Coronary artery (tissue), 2 donors: Measurements from ENCODE around the gene TMEM121.
"Not testable (repeated sequence)": the region's sequence is repeated elsewhere in the genome, so short reads cannot be mapped to it uniquely, and the experiment has no call there.

Experiments used
- DNase-seq: peaks from one replicate; pipeline ENCODE4 v3.0.0-alpha.2; 2017; ENCODE audit warnings: low spot score
- H3K27ac ChIP-seq, 2 donors: fragments of 200-600 bp; sonication (generic); one replicate each; pipeline ENCODE4 v1.5.1; 2016 to 2019
- H3K4me3 ChIP-seq: fragments of 200-600 bp; sonication (generic); 2 replicates; pipeline ENCODE4 v1.5.1; 2016; ENCODE audit warnings: mild to moderate bottlenecking, moderate library complexity
- CTCF ChIP-seq: fragments of 200-600 bp; sonication (generic); IDR thresholded peaks from one replicate; pipeline ENCODE4 v1.5.1; 2019; ENCODE audit warnings: antibody characterized with exemption

TMEM121 gene

GRCh38 chr14:105541218-105541875, 15.0 kb downstream of the TMEM121 start:
- TF ChIP-seq CTCF = no peak
- H3K27ac ChIP-seq = no peak overlapping the region
- no peak overlapping the region for H3K4me3 ChIP-seq
- DNase-seq = peak; percentile 67

- DNase-seq, H3K27ac ChIP-seq, H3K4me3 ChIP-seq: not testable (repeated sequence)
Observed at GRCh38 chr14:105545676-105546075, 19.3 kb downstream of the TMEM121 start.

GRCh38 chr14:105546410-105546809, 20.0 kb downstream of the TMEM121 start:
- H3K27ac ChIP-seq, DNase-seq, H3K4me3 ChIP-seq: not testable (repeated sequence)

- DNase-seq, H3K27ac ChIP-seq, H3K4me3 ChIP-seq: not testable (repeated sequence)
Observed at GRCh38 chr14:105547072-105547471, 20.7 kb downstream of the TMEM121 start.

GRCh38 chr14:105547741-105548169, 21.4 kb downstream of the TMEM121 start:
- no peak overlapping the region for H3K4me3 ChIP-seq
- no peak for TF ChIP-seq CTCF
- H3K27ac ChIP-seq = no peak overlapping the region
- DNase-seq = no peak

GRCh38 chr14:105549481-105549880, 23.1 kb downstream of the TMEM121 start:
- no peak overlapping the region for H3K4me3 ChIP-seq
- no peak for DNase-seq
- TF ChIP-seq CTCF = no peak
- no peak overlapping the region for H3K27ac ChIP-seq

- no peak for DNase-seq
- no peak overlapping the region for H3K4me3 ChIP-seq
- no peak for TF ChIP-seq CTCF
- no peak overlapping the region for H3K27ac ChIP-seq
Observed at GRCh38 chr14:105554022-105554421, 27.6 kb downstream of the TMEM121 start.

- Histone ChIP-seq H3K27ac (no peak overlapping the region), H3K4me3 (no peak overlapping the region)
- TF ChIP-seq CTCF = no peak
- DNase-seq = no peak
Observed at GRCh38 chr14:105554523-105554922, 28.1 kb downstream of the TMEM121 start.

GRCh38 chr14:105557671-105558070, 31.3 kb downstream of the TMEM121 start:
- DNase-seq = peak; percentile 33
- not testable (repeated sequence) for H3K4me3 ChIP-seq, H3K27ac ChIP-seq
